Lower leg skin (tissue), 4 donors: ENCODE results near the gene RFXANK. TPM values are rescaled to one million over a fixed set of nuclear protein-coding genes. Genes with fewer than 3 reads are reported as not detected.

Source experiments
- DNase-seq, 2 donors: peaks; one replicate each; pipeline ENCODE4 v3.0.0-alpha.2; 2019; ENCODE audit warnings: low spot score in 2 of 2
- H3K4me3 ChIP-seq: fragments of 200-600 bp; sonication (generic); 2 replicates; pipeline ENCODE4 v1.5.1; 2017; ENCODE audit warnings: mild to moderate bottlenecking, low read depth; ENCODE audit not compliant: poor library complexity, severe bottlenecking
- POLR2A ChIP-seq, 2 donors: fragments of 450-650 bp; IDR thresholded peaks; one replicate each; pipeline ENCODE4 v1.6.1; 2016 to 2017; ENCODE audit warnings: antibody characterized with exemption in 2 of 2, mild to moderate bottlenecking in 1 of 2, moderate library complexity in 1 of 2
- WGBS, 2 donors: methylation state at CpG; one replicate each; pipeline ENCODE4 v1.1.5; 2018; 5-methylcytosine and 5-hydroxymethylcytosine counted together
- intact Hi-C: fragments of 100-400 bp; cut with DNase I; formaldehyde crosslinking; loops from one replicate; pipeline ENCODE4 v1.15.0; 2023; ENCODE audit warnings: low total_unique reads
- total RNA-seq, 4 donors: library from RNA; depleted of rRNA; stranded (reverse); fragments of >200 nt; gene quantifications; one replicate each; pipeline ENCODE4 v1.1.0, GENCODE V29; 2016
- TF ChIP-seq, protein P1 (sequence below), 3 donors: fragments of 450-650 bp; IDR thresholded peaks; one replicate each; pipeline ENCODE4 v1.5.1; 2016; ENCODE audit warnings: antibody characterized with exemption in 3 of 3, mild to moderate bottlenecking in 3 of 3, moderate library complexity in 2 of 3

RFXANK gene
- total RNA-seq, 4 donors from 2014 or later, result 40.1 to 59.0 (median 48.8) TPM

GRCh38 chr19:19238126-19238894 is 46.3 kb downstream of the RFXANK start:
- no peak for DNase-seq
- intact Hi-C loops, result no loop called here
- WGBS, 2 donors, result 76 to 83% methylated on average over 11 to 18 of the region's 18 CpGs
- TF ChIP-seq, protein P1, sequence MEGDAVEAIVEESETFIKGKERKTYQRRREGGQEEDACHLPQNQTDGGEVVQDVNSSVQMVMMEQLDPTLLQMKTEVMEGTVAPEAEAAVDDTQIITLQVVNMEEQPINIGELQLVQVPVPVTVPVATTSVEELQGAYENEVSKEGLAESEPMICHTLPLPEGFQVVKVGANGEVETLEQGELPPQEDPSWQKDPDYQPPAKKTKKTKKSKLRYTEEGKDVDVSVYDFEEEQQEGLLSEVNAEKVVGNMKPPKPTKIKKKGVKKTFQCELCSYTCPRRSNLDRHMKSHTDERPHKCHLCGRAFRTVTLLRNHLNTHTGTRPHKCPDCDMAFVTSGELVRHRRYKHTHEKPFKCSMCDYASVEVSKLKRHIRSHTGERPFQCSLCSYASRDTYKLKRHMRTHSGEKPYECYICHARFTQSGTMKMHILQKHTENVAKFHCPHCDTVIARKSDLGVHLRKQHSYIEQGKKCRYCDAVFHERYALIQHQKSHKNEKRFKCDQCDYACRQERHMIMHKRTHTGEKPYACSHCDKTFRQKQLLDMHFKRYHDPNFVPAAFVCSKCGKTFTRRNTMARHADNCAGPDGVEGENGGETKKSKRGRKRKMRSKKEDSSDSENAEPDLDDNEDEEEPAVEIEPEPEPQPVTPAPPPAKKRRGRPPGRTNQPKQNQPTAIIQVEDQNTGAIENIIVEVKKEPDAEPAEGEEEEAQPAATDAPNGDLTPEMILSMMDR (IDR thresholded peaks at IDR 0.05), result no peak
- no peak for TF ChIP-seq POLR2A (IDR thresholded peaks at IDR 0.05)
- H3K4me3 ChIP-seq, result no peak overlapping the region

GRCh38 chr19:19239675-19240074 is 47.6 kb downstream of the RFXANK start:
- intact Hi-C loops, result no loop called here
- TF ChIP-seq, protein P1 (IDR thresholded peaks at IDR 0.05), result no peak
- no peak for TF ChIP-seq POLR2A (IDR thresholded peaks at IDR 0.05)
- no peak for DNase-seq
- H3K4me3 ChIP-seq, result no peak overlapping the region

- intact Hi-C loops, result no loop called here
- 67 to 85% methylated on average over 9 of the region's 9 CpGs for WGBS, 2 donors
- no peak overlapping the region for H3K4me3 ChIP-seq
- DNase-seq, result no peak
- TF ChIP-seq, protein P1 (IDR thresholded peaks at IDR 0.05), result no peak
- no peak for TF ChIP-seq POLR2A (IDR thresholded peaks at IDR 0.05)
Observed at GRCh38 chr19:19240476-19240875, 48.4 kb downstream of the RFXANK start.

DNA sequence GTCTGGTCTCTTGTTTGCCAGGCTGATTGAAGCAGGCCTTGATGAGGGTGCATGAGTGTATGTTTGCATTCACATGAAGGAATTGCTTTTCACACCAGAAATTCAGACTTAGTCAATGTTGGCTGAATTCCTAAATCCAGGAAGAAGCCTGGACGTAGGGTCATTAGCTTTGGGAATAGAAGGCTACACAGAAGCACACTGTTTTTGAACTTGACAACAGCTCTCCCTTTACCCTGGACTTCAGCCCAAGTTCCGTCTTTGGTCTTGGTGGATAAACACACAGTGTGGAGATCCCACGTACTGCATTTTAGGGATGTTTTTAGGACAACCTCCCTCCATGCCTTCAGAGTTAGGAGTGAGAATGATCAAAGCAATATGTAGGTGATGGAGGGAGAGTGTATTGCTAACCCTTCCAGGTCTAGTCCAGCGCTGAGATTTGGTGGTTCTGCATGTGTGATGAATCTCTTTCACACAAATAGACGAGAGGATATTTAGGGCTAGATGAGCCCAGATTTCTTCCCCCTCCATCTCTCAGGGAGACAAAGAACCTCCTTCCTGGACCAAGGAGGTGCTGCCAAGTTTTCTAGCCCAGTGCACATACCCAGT is 58.2 kb downstream of the RFXANK start:
- no peak overlapping the region for H3K4me3 ChIP-seq
- WGBS, 2 donors, result 59 to 66% methylated on average over 5 of the region's 5 CpGs
- TF ChIP-seq POLR2A (IDR thresholded peaks at IDR 0.05), result no peak
- TF ChIP-seq, protein P1 (IDR thresholded peaks at IDR 0.05), result no peak
- DNase-seq, result no peak
- intact Hi-C loops, result no loop called here

Other genes starting within 250 kb of the RFXANK start
- gene SUGP2, start 158.7 kb upstream of the RFXANK start, total RNA-seq, result 10 to 100 TPM; 16.2 to 29.8 (median 20.8) TPM
- gene ARMC6, start 158.7 kb upstream of the RFXANK start, total RNA-seq, result 10 to 100 TPM; 11.3 to 41.0 (median 21.9) TPM
- gene SLC25A42, start 128.3 kb upstream of the RFXANK start, total RNA-seq, result 10 to 100 TPM in 1 of 4 donors, 1 to 10 TPM in 3; 4.6 to 13.9 (median 7.4) TPM
- gene TMEM161A, start 53.8 kb upstream of the RFXANK start, total RNA-seq, result 10 to 100 TPM; 25.7 to 30.1 (median 27.9) TPM
- 1 to 10 TPM in 1 of 4 donors, under 1 TPM in 2, not detected in 1; 0.49 to 2.2 (median 0.84) TPM for gene MEF2B, start 22.0 kb upstream of the RFXANK start, total RNA-seq
- gene BORCS8, start 106 bp upstream of the RFXANK start, total RNA-seq, result 10 to 100 TPM in 2 of 4 donors, 1 to 10 TPM in 2; 4.4 to 15.2 (median 10.9) TPM
- gene NR2C2AP, start 11.2 kb downstream of the RFXANK start, total RNA-seq, result 10 to 100 TPM; 13.7 to 24.2 (median 22.5) TPM
- not detected for gene NCAN, start 19.7 kb downstream of the RFXANK start, total RNA-seq
- gene TM6SF2, start 81.0 kb downstream of the RFXANK start, total RNA-seq, result under 1 TPM in 1 of 4 donors, not detected in 3; 0.20 TPM
- 10 to 100 TPM; 16.1 to 40.2 (median 39.0) TPM for gene SUGP1, start 128.3 kb downstream of the RFXANK start, total RNA-seq
- gene MAU2, start 128.6 kb downstream of the RFXANK start, total RNA-seq, result 100 to 1,000 TPM in 1 of 4 donors, 10 to 100 TPM in 3; 57.5 to 100 (median 69.8) TPM
- 100 to 1,000 TPM in 1 of 4 donors, 10 to 100 TPM in 3; 73.8 to 128 (median 87.7) TPM for gene GATAD2A, start 213.4 kb downstream of the RFXANK start, total RNA-seq